GM18867 (cell line): ENCODE data around the gene SPI1.

Experiments
- ATAC-seq: cut with Tn5 transposase; IDR thresholded peaks from one replicate; pipeline ENCODE4 v1.9.1; 2021; ENCODE audit warnings: mild to moderate bottlenecking, moderate library complexity; ENCODE audit not compliant: unreplicated experiment

The SPI1 gene

GRCh38 chr11:47359586-47359985 lies 18.8 kb downstream of the SPI1 start:
- no peak for ATAC-seq

- ATAC-seq = no peak
Observed at GRCh38 chr11:47359162-47359561, 19.2 kb downstream of the SPI1 start.

- no peak for ATAC-seq
Observed at GRCh38 chr11:47358731-47359051, 19.7 kb downstream of the SPI1 start.

DNA sequence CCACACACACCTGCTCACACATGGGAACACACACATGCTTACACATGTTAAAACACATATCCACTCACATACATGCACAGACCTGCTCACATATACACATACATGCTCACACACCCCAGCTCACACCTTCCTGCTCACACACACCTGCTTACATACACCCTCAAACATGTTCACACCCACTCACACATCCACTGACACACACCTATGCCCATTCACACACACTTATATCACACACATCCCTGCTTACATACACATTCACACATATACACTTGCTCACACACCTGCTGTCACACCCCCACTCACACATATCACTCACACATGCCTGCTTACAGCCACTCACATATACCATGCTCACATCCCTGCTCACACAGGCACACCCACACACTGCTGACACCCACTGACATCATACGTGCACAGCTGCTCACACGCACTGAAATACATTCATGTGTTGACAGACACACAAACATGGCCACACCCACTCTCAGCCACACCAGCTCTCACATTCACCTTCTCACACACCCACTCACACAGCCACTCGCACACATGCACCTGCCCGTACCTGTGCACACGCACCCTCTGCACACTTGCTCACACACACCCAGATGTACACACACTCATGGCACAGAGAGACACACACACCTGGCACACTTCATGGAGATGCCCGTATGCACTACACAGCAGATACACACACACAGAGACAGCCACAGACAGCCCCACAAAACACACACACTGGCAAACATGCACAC lies 20.2 kb downstream of the SPI1 start:
- ATAC-seq = no peak

DNA sequence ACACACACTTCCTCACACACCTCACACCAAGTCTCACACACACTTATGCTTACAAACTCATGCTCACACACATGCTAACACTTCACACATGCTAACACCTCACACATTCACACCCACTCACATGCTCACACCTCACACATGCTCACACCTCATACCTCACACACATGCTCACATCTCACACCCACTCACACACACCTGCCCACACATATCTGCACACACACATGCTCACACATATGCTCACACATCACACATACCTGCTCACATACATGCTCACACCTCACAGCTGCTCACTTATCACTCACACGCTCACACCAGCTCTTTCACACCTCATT lies 21.4 kb downstream of the SPI1 start:
- no peak for ATAC-seq

GRCh38 chr11:47356129-47356997 lies 22.0 kb downstream of the SPI1 start:
- no peak for ATAC-seq

DNA sequence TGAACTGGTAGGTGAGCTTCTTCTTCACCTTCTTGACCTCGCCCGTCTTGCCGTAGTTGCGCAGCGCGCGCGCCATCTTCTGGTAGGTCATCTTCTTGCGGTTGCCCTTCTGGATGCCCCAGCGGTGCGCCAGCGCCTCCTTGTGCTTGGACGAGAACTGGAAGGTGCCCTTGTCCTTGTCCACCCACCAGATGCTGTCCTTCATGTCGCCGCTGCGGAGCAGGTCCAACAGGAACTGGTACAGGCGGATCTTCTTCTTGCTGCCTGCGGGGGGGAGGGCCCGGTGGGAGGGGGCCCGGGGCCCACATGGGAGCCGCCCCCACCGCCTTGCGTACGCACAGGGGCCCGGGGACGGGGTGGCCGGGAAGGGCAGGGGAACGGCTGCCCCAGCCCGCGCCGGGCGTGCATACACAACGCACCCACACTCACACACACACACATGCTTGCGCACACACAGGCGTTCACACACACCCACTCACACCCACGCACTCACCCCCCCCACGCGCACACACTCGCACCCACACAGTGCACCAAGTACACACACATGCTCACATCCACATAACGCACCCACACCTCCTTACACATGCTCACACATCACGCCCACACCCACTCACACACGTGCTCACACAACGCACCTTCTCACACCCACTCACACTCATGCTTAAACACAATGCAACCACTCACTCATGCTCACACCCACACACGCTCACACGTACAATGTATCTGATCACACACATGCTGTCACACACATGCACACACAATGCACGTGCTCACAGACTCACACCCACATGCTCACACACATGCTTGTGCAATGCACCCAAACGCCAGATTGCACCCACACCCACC lies 22.8 kb downstream of the SPI1 start:
- ATAC-seq = no peak

GRCh38 chr11:47354913-47355282 lies 23.4 kb downstream of the SPI1 start:
- no peak for ATAC-seq

DNA sequence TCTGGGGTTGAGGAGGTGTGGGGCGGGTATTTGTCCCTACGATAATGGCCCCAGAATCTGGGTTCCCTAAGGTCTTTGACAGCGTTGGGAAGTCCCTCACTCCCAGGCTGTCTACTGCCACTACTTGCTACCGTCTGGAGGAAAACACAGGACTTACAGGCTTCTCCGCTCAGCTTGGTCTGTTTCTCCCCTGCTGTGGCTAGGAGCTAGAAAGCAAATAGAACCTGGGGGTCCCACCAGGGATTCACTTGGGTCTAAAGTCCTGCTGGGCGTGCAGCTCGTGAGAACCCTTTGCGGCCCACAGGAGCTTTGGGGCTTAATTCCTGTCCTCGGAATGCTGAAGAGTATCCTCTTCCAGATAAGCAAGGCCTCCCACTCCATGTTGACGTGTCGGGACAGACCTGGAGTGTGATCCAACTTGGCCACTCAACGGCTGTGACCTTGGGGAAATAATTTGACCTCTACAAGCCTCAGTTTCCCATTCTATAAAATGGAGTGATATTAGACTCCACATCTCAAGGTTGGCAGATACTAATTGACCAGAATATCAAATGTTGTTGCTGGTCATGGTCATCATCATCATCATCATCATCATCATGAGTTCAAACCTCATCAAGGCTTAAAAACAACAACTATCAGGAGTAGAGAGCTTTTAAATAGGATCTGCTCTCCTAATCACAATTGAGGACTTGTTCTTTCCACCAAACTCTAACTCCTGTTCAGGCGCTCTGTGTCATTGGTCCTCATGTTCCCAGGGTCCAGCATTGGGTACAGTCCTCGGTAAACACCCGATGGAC lies 24.2 kb downstream of the SPI1 start:
- no peak for ATAC-seq

DNA sequence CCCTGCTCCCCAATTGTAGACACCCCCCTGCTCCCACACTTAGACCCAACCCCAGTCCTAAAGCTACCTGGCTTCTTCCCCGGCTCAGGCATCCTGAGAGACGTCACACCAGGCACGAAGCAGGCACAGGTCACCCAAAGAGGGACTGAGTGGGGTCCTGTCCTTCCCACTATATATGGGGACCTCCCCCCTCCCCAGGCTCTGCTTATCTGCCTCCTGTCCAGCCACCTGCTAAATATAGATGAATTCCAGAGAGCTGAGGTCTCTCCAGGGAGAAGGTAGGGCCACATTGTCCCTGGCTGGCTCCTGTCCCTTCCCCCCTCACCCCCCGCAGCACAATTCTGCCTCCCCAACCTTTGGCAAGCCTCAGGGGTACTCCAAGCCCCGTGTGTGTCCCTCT lies 25.8 kb downstream of the SPI1 start, which contains the start of gene MYBPC3:
MYBPC3 (minus strand) TSS at position 147 of the 400 bp plus-strand sequence; CDS start at position 92, 55 bp downstream.
- ATAC-seq = no peak

GRCh38 chr11:47351156-47352126 lies 26.9 kb downstream of the SPI1 start:
- ATAC-seq = no peak

DNA sequence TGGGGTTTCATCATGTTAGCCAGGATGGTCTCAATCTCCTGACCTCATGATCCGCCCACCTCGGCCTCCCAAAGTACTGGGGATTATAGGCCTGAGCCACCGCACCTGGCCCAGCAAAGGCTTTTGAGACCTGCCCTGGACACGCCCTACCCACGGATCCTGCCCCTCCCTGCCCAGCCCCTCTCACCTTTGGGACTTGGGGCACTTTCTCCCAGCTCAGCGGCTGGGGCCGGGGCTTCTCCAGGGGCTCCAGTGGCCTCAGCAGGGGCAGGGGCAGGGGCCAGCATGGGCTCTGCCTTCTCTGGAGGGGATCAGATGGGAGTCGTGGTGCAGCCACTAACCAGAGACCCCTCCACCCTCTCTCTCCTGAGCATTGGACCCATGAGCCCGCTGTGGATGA lies 28.0 kb downstream of the SPI1 start:
- no peak for ATAC-seq

DNA sequence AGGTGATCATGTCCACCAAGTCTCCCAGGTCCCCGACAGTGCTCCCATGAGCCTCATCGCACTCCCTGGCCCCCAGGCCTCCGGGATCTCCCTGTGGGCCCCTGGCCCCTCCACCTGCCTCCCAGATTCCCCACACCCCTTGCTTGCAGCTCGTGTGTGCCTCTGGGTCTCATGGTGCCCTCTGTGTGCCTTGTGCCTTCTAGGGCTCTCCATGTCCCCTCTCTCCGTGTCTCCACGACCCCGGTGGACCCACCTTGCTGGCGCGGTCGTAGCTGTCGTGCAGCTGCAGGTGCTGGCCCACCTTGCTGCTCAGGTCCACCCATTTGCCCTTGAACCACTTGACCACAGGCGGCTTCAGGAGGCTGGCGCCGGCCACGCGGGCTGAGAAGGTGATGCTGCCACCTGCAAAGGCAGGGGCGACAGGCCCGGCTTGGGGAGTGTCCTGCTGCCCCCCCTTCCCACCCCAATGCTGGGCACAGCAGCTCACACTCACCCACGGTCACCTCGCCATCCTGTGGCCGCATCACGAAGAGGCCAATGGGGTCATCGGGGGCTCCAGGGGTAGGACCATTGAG lies 28.7 kb downstream of the SPI1 start:
- ATAC-seq = no peak

DNA sequence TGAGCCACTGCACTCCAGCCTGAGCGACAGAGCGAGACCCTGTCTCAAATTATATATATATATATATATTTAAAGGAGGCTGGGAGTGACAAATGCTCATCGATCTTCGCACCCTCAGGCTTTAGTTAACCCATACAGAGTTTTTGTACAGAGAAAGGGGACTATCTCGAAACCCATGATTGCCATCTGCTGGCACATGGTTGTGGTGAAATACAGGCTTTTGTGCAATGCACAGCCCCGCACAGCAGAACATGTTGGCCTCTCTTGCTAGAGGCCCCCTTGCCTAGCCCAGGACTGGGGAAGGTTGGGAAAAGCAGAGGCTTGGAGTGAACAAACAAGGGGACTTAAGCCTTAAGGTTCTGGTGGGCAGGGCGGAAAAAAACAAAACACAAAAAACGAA lies 29.5 kb downstream of the SPI1 start:
- ATAC-seq = no peak

DNA sequence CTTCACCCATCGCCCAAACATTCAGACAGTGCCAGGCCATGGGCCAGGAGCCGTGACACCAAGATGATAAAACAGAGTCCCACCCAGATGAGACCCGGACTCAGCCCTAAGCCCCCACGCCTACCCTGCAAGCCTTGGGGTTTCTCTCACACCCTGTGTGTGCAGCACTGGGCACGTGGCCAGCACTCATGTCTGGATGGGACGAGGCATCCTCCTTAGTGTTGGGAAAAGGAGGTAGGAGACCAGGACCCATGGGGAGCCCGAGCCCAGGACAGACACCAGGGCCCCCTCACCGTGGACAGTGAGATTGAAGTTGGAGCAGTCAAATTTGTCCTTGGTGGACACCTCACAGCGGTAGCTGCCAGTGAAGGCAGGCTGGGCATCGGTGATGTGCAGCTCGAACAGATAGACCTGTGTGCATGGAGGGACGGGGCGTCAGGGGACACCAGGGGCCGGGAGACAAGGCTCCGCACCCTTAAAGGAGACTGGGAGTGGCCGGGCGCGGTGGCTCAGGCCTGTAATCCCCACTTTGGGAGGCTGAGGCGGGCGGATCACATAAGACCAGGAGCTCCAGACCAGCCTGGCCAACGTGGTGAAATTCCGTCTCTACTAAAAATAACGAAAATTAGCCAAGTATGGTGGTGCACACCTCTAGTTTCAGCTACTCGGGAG lies 30.1 kb downstream of the SPI1 start:
- ATAC-seq = no peak

DNA sequence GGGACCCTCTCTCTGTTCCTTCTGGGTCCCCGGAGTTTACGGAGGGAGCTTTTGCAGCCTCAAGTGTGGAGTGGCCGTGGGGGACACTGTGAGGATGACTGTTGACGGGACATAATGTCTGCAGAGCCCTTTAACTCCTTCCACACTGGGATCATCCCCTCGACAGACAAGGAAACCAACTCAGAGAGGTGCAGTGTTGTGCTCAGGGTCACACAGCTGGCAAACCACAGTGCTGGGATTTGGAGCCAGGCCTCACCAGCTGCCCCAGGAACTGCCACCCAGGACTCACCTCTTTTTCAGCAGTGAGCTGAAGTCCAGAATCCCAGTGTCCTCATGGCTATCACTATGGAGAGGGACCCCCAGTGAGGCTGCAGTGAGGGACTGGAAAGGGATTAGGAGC lies 31.2 kb downstream of the SPI1 start:
- ATAC-seq = no peak

- no peak for ATAC-seq
Observed at GRCh38 chr11:47345890-47346563, 32.3 kb downstream of the SPI1 start.

GRCh38 chr11:47342854-47343253 lies 35.5 kb downstream of the SPI1 start:
- ATAC-seq = no peak
